ENCODE measurements around the gene TLR10.

- TF ChIP-seq CTCF (IDR thresholded peaks at IDR 0.05; ENCODE audit: low read depth, low read length), result no peak
- no peak for TF ChIP-seq EZH2phosphoT487 (IDR thresholded peaks at IDR 0.05; ENCODE audit: low read depth)
These were observed 41.0 kb upstream of the TLR10 start for GRCh38 chr4:38823766-38824165.

Measured in OCI-LY3 (cell line).